GM10248 (cell line): Measurements from ENCODE around the gene CBLN2.

Experiments used
- CTCF ChIA-PET: fragments of 300-600 bp; sonication (Branson Sonifier 250); formaldehyde crosslinking; extraction: SDS; loops from one replicate; lab custom pipeline; 2021; ENCODE audit warnings: antibody characterized with exemption; lab: Yijun Ruan, JAX
- POLR2A ChIA-PET: fragments of 350-650 bp; sonication (Branson Sonifier 250); formaldehyde crosslinking; extraction: SDS; loops from one replicate; lab custom pipeline; 2020; ENCODE audit warnings: antibody characterized with exemption; lab: Yijun Ruan, JAX
- DNase-seq: peaks from one replicate; pipeline ENCODE4 v3.0.0; 2012; ENCODE audit errors: extremely low spot score
- TF ChIP-seq, protein P1 (sequence below): IDR thresholded peaks from 2 replicates; pipeline ENCODE4 v1.5.1; 2012; ENCODE audit warnings: mild to moderate bottlenecking, low read depth; ENCODE audit errors: extremely low read depth, missing control alignments, control extremely low read depth

The CBLN2 gene

DNA sequence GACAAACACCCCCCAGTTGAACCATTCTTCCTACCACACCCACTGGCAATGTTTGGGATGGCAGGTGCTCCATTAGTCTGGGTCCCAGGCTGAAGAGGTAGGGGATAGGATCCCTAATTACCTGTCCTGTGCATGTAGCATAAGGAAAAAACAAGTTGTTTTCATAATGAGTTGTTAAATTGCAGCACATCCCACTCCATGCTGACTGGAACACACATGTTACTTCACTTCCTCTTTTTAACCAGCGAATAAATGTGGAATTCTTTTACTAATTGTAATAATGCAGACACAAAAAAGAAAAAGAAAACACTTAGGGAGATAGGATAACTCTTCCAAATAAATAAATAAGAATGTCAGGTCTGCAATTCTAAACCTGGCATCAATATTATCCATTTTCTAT is 11.8 kb upstream of the CBLN2 start:
- POLR2A ChIA-PET, result no interaction called here
- CTCF ChIA-PET, result interaction anchor here (1.1 kb wide), 1 partner anchor 12 kb away, joined by 3 read pairs; the partner anchor contains the start of gene CBLN2
- TF ChIP-seq, protein P1, sequence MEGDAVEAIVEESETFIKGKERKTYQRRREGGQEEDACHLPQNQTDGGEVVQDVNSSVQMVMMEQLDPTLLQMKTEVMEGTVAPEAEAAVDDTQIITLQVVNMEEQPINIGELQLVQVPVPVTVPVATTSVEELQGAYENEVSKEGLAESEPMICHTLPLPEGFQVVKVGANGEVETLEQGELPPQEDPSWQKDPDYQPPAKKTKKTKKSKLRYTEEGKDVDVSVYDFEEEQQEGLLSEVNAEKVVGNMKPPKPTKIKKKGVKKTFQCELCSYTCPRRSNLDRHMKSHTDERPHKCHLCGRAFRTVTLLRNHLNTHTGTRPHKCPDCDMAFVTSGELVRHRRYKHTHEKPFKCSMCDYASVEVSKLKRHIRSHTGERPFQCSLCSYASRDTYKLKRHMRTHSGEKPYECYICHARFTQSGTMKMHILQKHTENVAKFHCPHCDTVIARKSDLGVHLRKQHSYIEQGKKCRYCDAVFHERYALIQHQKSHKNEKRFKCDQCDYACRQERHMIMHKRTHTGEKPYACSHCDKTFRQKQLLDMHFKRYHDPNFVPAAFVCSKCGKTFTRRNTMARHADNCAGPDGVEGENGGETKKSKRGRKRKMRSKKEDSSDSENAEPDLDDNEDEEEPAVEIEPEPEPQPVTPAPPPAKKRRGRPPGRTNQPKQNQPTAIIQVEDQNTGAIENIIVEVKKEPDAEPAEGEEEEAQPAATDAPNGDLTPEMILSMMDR, result no peak
- DNase-seq, result no peak

DNA sequence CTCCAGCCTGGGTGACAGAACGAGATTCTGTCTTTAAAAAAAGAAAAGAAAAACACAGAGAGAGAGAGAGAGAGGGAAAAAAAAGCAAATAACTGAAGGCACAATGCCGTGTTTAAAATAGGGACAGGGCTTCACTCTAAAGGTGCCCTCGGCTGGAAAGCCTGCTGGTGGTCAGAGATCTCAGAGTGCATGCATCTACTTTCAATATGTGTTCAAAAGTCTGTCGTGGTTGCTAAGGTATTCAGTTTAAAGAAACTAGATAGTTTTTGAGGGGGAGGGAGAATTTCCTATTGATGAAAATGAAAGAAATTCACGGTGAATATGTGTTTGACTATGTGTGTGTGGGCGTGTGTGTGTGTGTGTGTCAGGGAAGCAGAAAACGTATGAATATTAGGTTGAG is 11.0 kb upstream of the CBLN2 start:
- CTCF ChIA-PET, result no interaction called here
- TF ChIP-seq, protein P1, result no peak
- no peak for DNase-seq
- POLR2A ChIA-PET, result no interaction called here

DNA sequence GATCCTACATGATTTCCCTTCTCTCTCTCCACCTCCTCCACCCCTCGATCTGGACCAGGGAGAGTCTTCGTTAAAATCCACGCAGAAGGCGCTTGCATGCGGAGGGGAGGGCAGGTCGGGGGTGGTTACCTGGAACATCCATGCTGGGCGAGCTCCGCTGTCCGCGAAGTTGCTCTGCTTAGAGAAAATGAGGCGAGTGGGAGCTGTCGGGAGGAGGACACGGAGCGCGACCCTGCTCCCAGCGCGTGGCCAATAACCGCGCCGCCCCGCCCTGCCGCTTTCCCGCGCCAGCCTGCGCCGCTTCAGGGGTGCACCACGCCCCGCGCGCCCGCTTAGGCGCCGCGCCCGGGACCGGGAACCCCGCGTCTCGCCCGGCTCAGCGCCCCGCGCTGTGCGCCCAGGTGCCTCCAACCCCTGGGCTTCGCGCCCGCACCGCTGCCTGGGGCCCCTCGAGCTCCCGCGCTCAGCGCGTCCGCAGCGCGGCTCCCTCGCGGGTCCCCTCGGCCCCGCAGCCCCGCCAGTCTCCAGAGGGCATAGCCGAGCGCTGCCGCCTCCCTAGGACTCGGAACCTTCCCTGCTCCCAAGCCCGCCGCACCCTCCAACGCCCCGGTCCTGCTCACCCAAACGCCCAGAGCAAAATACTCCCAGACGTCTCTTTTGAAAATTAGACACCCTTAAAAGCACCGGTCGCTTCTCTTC is 636 bp downstream of the CBLN2 start:
- DNase-seq, result no peak
- ChIA-PET POLR2A (no interaction called here), CTCF (interaction anchor here (0.8 to 1.2 kb wide), 7 partner anchors 10 to 1944 kb away, joined by 3 to 11 read pairs (median 4); no protein-coding TSS in a partner anchor)
- TF ChIP-seq, protein P1, result no peak

DNA sequence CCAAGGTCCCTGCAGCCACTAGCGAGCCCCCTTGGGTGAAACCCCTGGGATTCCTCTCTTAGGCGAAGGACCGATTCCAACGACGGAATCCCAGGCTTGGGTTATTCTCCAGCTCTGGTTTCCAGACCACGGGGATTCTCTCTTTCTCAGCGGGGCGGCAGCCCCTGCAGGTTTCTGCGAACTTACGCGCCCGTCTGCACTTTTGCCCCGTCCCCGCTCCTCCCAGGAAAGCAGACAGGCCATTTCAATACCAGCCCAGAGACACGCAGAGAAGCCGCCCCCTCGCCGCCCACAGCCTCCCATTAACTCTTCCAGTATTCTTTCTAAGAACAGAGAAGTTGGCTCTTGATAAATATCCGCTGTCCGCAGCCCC is 1.2 kb downstream of the CBLN2 start:
- no peak for DNase-seq
- TF ChIP-seq, protein P1, result no peak
- CTCF ChIA-PET, result no interaction called here
- POLR2A ChIA-PET, result no interaction called here

DNA sequence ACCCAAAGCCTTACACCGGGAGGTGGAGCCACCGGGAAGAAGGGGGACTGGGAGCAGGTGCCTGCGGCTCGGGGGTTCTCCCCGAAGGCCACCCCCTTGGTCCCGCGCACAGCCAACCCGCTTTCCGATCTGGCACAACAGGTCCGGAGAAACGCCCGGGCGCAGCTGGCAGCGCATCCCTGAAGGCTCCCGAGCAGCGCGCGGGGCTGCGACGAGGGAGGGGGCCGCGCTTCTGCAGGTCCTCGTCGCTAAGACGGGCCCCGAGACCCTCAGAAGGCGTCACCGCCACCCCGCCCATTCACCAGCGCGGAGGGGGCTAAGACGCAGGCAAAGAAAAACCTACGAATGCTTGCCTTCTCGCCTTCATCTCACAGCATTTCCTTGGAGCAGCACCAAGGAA is 1.8 kb downstream of the CBLN2 start:
- TF ChIP-seq, protein P1, result no peak
- POLR2A ChIA-PET, result no interaction called here
- DNase-seq, result no peak
- CTCF ChIA-PET, result no interaction called here

DNA sequence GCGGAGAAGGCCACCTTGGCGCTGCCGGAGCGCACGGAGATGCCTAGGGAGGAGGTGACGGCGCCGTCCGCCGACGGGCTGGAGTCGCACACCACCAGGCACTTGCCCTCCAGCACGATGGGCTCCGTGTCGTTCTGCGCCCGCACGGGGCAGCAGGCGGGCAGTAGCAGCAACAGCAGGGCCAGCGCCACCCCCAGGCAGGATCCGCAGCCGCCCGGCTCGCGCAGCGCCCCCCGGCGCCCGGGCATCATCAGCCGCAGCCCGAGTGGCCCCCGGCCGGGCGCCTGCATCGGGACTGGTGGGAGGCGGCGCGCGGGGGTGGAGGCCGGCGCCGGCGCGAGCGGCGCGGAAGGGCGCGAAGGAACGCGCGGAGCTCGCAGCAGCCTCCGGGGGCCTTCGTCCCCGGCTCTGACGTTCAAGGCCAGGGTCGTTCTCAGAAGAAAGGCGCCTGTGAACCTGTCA is 2.2 kb downstream of the CBLN2 start:
- CTCF ChIA-PET, result no interaction called here
- DNase-seq, result no peak
- TF ChIP-seq, protein P1, result peak; percentile 16
- POLR2A ChIA-PET, result no interaction called here
